B cell (primary cell): Measurements from ENCODE around the gene IZUMO1. TPM values are rescaled to one million over a fixed set of nuclear protein-coding genes. Genes with fewer than 3 reads are reported as not detected.
A peak's percentile ranks its signal among the peaks of the same experiment; 100 is the strongest.
"Not testable (repeated sequence)": the region's sequence is repeated elsewhere in the genome, so short reads cannot be mapped to it uniquely, and the experiment has no call there.

Source experiments
- ATAC-seq: fragments of 200-7000 bp; cut with Tn5 transposase; one replicate; pipeline ENCODE4 v1.10.0; 2021; ENCODE audit warnings: low read depth, mild to moderate bottlenecking, moderate number of reproducible peaks, moderate library complexity
- CTCF ChIA-PET: fragments of 350-600 bp; sonication (Branson Sonifier 250); formaldehyde crosslinking; loops from one replicate; lab custom pipeline; 2021; ENCODE audit warnings: antibody characterized with exemption, inconsistent platforms; lab: Charles Lee
- POLR2A ChIA-PET: fragments of 350-600 bp; sonication (Branson Sonifier 250); formaldehyde crosslinking; loops from one replicate; lab custom pipeline; 2021; ENCODE audit warnings: antibody characterized with exemption; lab: Charles Lee
- DNase-seq: peaks from one replicate; pipeline ENCODE4 v3.0.0; 2013
- H2AFZ ChIP-seq: 2 replicates; pipeline ENCODE4 v1.6.1; 2012; ENCODE audit warnings: mild to moderate bottlenecking, low read depth, low read length; ENCODE audit not compliant: insufficient read depth, poor library complexity, severe bottlenecking
- H3K27ac ChIP-seq, 2 donors: 1 replicate in 1 of 2; 2 replicates in 1 of 2; pipeline ENCODE4 v1.5.1; 2012 to 2013; ENCODE audit warnings: low read length in 2 of 2, mild to moderate bottlenecking in 2 of 2, moderate library complexity in 1 of 2
- H3K27me3 ChIP-seq, 4 experiments: fragments of 200-600 bp in 1 of 4; sonication (generic) in 1 of 4; replicated peaks in 1 of 4; 1 replicate in 2 of 4; 2 replicates in 2 of 4; pipeline versions ENCODE4 v1.6.1 to v1.7.0; 2013 to 2016; ENCODE audit warnings: low read length in 3 of 4, mild to moderate bottlenecking in 2 of 4, mixed read lengths in 1 of 4, moderate library complexity in 1 of 4; ENCODE audit not compliant: insufficient read depth in 4 of 4, control insufficient read depth in 3 of 4; ENCODE audit errors: control extremely low read depth in 1 of 4
- H3K36me3 ChIP-seq, 2 experiments: replicated peaks in 1 of 2; 1 replicate in 1 of 2; 2 replicates in 1 of 2; pipeline versions ENCODE4 v1.6.1 to v1.7.1; 2013; ENCODE audit warnings: low read length in 1 of 2; ENCODE audit not compliant: insufficient read depth in 2 of 2, control insufficient read depth in 1 of 2; ENCODE audit errors: control extremely low read depth in 1 of 2, extremely low read depth in 1 of 2
- H3K4me1 ChIP-seq, 2 donors: fragments of 200-600 bp in 1 of 2; sonication (generic) in 1 of 2; 1 replicate in 1 of 2; 2 replicates in 1 of 2; pipeline versions ENCODE4 v1.5.1 to v1.6.1; 2013 to 2017; ENCODE audit warnings: low read length in 2 of 2; ENCODE audit not compliant: control insufficient read depth in 2 of 2, insufficient read depth in 2 of 2
- H3K4me2 ChIP-seq: replicated peaks from 2 replicates; pipeline ENCODE3; 2012; ENCODE audit warnings: mild to moderate bottlenecking, low read depth, low read length; ENCODE audit not compliant: poor library complexity, severe bottlenecking
- H3K4me3 ChIP-seq, 5 experiments: fragments of 200-600 bp in 1 of 5; sonication (generic) in 1 of 5; 1 replicate in 3 of 5; 2 replicates in 2 of 5; pipeline versions ENCODE4 v1.5.1 to v1.7.0; 2011 to 2016; ENCODE audit warnings: low read length in 4 of 5, mild to moderate bottlenecking in 4 of 5, low read depth in 2 of 5, control low read depth in 1 of 5, moderate library complexity in 1 of 5; ENCODE audit not compliant: insufficient read depth in 1 of 5; ENCODE audit errors: control extremely low read depth in 1 of 5, extremely low read depth in 1 of 5
- H3K79me2 ChIP-seq: fragments of 200-600 bp; sonication (generic); one replicate; pipeline ENCODE4 v1.6.0; 2016; ENCODE audit warnings: low read length; ENCODE audit not compliant: control insufficient read depth, insufficient read depth
- H3K9ac ChIP-seq: fragments of 200-600 bp; sonication (generic); 2 replicates; pipeline ENCODE4 v1.6.1; 2017; ENCODE audit warnings: mild to moderate bottlenecking, low read length, moderate library complexity
- H3K9me3 ChIP-seq, 3 donors: one replicate each; pipeline versions ENCODE4 v1.6.1 to v1.7.1; 2013; ENCODE audit warnings: low read length in 2 of 3; ENCODE audit not compliant: control insufficient read depth in 2 of 3, insufficient read depth in 1 of 3; ENCODE audit errors: control extremely low read depth in 1 of 3
- H4K20me1 ChIP-seq: 2 replicates; pipeline ENCODE4 v1.6.0; 2012; ENCODE audit warnings: mild to moderate bottlenecking, low read length; ENCODE audit not compliant: insufficient read depth, control insufficient read depth, poor library complexity, severe bottlenecking
- H3K27ac Mint-ChIP-seq: one replicate; pipeline ENCODE4 v1.8.0; 2021; ENCODE audit warnings: mixed read lengths
- H3K27me3 Mint-ChIP-seq: one replicate; pipeline ENCODE4 v1.8.0; 2021; ENCODE audit warnings: mixed read lengths
- H3K4me1 Mint-ChIP-seq: one replicate; pipeline ENCODE4 v1.8.0; 2021; ENCODE audit warnings: mixed read lengths
- H3K4me3 Mint-ChIP-seq: one replicate; pipeline ENCODE4 v1.8.0; 2021; ENCODE audit warnings: mixed read lengths
- H3K9me3 Mint-ChIP-seq: one replicate; pipeline ENCODE4 v1.8.0; 2022; ENCODE audit warnings: mixed read lengths; ENCODE audit not compliant: insufficient read depth
- CTCF ChIP-seq: fragments of 200-600 bp; IDR thresholded peaks from one replicate; pipeline ENCODE4 v1.8.0; 2022; ENCODE audit warnings: antibody characterized with exemption, mild to moderate bottlenecking
- EZH2 ChIP-seq: IDR thresholded peaks from 2 replicates; pipeline ENCODE4 v1.6.1; 2012; ENCODE audit warnings: borderline replicate concordance, low read depth, mild to moderate bottlenecking, moderate library complexity, low read length; ENCODE audit not compliant: insufficient read depth, poor library complexity, severe bottlenecking
- WGBS: methylation state at CpG from one replicate; pipeline ENCODE4 v1.1.5; 2013; ENCODE audit warnings: missing lambda C conversion rate; ENCODE audit not compliant: insufficient coverage; 5-methylcytosine and 5-hydroxymethylcytosine counted together
- intact Hi-C: fragments of 100-400 bp; cut with micrococcal nuclease; formaldehyde crosslinking; loops from one replicate; pipeline ENCODE4 v1.10.0; 2022
- polyA plus RNA-seq: library from polyadenylated mRNA; depleted of rRNA; stranded (reverse); fragments of >200 nt; gene quantifications from 2 replicates; pipeline ENCODE4 v1.2.3, GENCODE V29; 2012
- total RNA-seq, 2 donors: library from RNA; stranded (reverse); fragments of 120-200 nt in 1 of 2; gene quantifications; 1 replicate in 1 of 2; 2 replicates in 1 of 2; pipeline versions ENCODE4 v1.2.3 to v1.2.4, GENCODE V29; 2013 to 2022

The IZUMO1 gene
- total and polyA plus RNA-seq, 2 donors (not counting 1 experiment from before 2014, with no cell fraction given) = not detected

DNA sequence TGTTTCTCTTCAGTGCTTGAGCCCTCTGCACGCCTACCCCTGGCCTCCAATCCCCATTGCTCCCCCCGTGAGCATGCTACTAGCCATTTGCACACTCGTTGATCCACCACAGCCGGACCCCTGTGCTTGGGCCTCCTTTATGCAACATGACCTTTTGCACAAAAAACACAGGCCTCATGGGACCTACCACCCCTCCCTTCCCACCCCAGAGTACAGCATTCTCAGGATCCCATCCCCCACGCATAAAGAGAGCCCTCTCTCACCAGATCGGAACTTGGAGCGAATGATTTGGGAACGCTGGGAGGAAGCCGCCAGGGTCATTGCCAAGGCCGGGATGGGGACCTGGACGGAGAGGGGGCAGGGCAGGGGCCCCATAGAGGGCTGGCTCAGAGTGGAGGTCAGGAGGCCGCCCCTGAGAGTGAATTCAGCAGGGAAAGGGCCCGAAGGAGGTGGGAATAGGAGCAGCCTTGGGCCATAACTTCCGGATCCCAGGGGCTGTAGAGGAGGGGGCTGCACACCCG, 27.9 kb downstream of the IZUMO1 start:
- TF ChIP-seq CTCF (no peak), EZH2 (no peak)
- Mint-ChIP-seq H3K4me1 (peaks cover 24% of the 10 kb centered on the region), H3K4me3 (no peak overlapping the region), H3K27ac (no peak overlapping the region), H3K9me3 (no peaks in the 10 kb centered on the region), H3K27me3 (no peaks in the 10 kb centered on the region)
- no peak overlapping the region for H2AFZ ChIP-seq
- ChIA-PET CTCF (no interaction called here), POLR2A (no interaction called here)
- 90% methylated on average over 14 of the region's 15 CpGs for WGBS
- intact Hi-C loops = no loop called here
- ATAC-seq (no peak), DNase-seq (no peak)
- no peaks in the 10 kb centered on the region for H4K20me1 ChIP-seq
- H3K27me3 ChIP-seq = no peaks in the 10 kb centered on the region
- H3K36me3 ChIP-seq = no peaks in the 10 kb centered on the region
- H3K4me1 ChIP-seq = peaks cover 11 to 25% of the 10 kb centered on the region in 2 donors
- H3K79me2 ChIP-seq = no peaks in the 10 kb centered on the region
- no peak overlapping the region for H3K9ac ChIP-seq
- H3K9me3 ChIP-seq = peaks cover 0 to 14% (median 0%) of the 10 kb centered on the region in 3 donors
- no peak overlapping the region for H3K27ac ChIP-seq
- H3K4me3 ChIP-seq = no peak overlapping the region
- no peak overlapping the region for H3K4me2 ChIP-seq

- H3K9ac ChIP-seq, H3K4me3 ChIP-seq, H3K27me3 ChIP-seq, H3K4me3 Mint-ChIP-seq, H3K4me2 ChIP-seq, CTCF ChIA-PET, H3K36me3 ChIP-seq, H3K27me3 Mint-ChIP-seq, POLR2A ChIA-PET, intact Hi-C loops, H3K9me3 Mint-ChIP-seq, DNase-seq, H3K79me2 ChIP-seq, ATAC-seq, H3K27ac ChIP-seq, H2AFZ ChIP-seq, H4K20me1 ChIP-seq: not testable (repeated sequence)
- H3K4me1 ChIP-seq = peaks cover 17 to 32% of the 10 kb centered on the region in 2 donors
- Mint-ChIP-seq H3K4me1 (peaks cover 29% of the 10 kb centered on the region), H3K27ac (peak overlapping the region; percentile 15)
- 95% methylated on average over 10 of the region's 13 CpGs for WGBS
- peaks cover 0 to 14% (median 0%) of the 10 kb centered on the region in 3 donors for H3K9me3 ChIP-seq
Observed at GRCh38 chr19:48718106-48718505, 28.6 kb downstream of the IZUMO1 start.
